Skeletal muscle tissue (tissue), 4 donors: Measurements from ENCODE around the gene AP2B1. TPM values are rescaled to one million over a fixed set of nuclear protein-coding genes. Genes with fewer than 3 reads are reported as not detected.
A peak's percentile ranks its signal among the peaks of the same experiment; 100 is the strongest.
"Not testable (repeated sequence)": the region's sequence is repeated elsewhere in the genome, so short reads cannot be mapped to it uniquely, and the experiment has no call there.

Source experiments
- H3K27ac ChIP-seq: one replicate; pipeline ENCODE4 v1.7.0; 2013; ENCODE audit warnings: mild to moderate bottlenecking, low read depth, low read length, inconsistent platforms
- H3K27me3 ChIP-seq, 3 donors: one replicate each; pipeline ENCODE4 v1.7.0; 2013; ENCODE audit warnings: low read length in 3 of 3; ENCODE audit not compliant: control insufficient read depth in 3 of 3, insufficient read depth in 3 of 3
- H3K36me3 ChIP-seq, 3 donors: one replicate each; pipeline ENCODE4 v1.7.0; 2013; ENCODE audit warnings: low read length in 3 of 3; ENCODE audit not compliant: control insufficient read depth in 3 of 3, insufficient read depth in 3 of 3
- H3K4me1 ChIP-seq, 3 donors: one replicate each; pipeline ENCODE4 v1.7.0; 2013; ENCODE audit warnings: low read length in 3 of 3, mild to moderate bottlenecking in 3 of 3; ENCODE audit not compliant: control insufficient read depth in 3 of 3, insufficient read depth in 3 of 3
- H3K4me3 ChIP-seq, 3 donors: one replicate each; pipeline ENCODE4 v1.7.0; 2013; ENCODE audit warnings: low read length in 3 of 3
- H3K9ac ChIP-seq, 3 donors: one replicate each; pipeline ENCODE4 v1.7.0; 2013; ENCODE audit warnings: low read length in 3 of 3, mild to moderate bottlenecking in 3 of 3, moderate library complexity in 2 of 3, low read depth in 1 of 3
- H3K9me3 ChIP-seq, 3 donors: one replicate each; pipeline ENCODE4 v1.7.0; 2013; ENCODE audit warnings: low read length in 3 of 3; ENCODE audit not compliant: control insufficient read depth in 3 of 3
- total RNA-seq: library from RNA; depleted of rRNA; stranded (reverse); fragments of >200 nt; gene quantifications from one replicate; pipeline ENCODE4 v1.2.3, GENCODE V29; 2014
- donor health status: Osteomylitis.

Gene AP2B1
- total RNA-seq, 1 donor from 2014 or later, result 45.4 TPM

DNA sequence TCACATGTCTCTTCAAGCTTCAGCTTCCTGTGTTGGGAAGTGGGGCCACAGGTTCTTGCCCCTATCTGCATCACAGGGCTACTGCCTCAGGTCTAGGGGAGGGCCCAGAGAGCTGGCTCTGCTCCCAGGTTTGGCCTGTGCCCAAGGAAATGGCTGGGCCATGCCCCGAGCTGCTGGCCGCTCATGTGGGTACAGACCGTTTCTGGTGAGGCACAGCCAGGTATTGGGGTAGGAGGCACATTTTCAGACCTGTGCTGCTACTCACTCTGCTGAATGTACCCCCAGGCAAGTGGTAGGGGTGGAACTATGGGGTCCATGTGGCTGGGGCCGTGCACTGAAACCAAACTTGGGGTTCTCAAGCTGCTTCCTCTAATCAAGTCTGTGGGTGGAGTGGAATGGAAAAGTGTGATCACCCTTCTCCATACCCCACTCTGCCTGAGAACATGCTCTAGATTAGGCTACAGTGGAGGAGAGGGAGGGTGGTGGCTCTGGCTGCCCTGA is 161.3 kb downstream of the AP2B1 start:
- H3K9me3 ChIP-seq, result no peaks in the 10 kb centered on the region
- no peak overlapping the region for H3K9ac ChIP-seq
- H3K4me1 ChIP-seq, result peaks cover 9 to 18% (median 12%) of the 10 kb centered on the region in 3 donors
- peaks cover 26 to 63% (median 36%) of the 10 kb centered on the region in 3 donors for H3K27me3 ChIP-seq
- no peaks in the 10 kb centered on the region for H3K36me3 ChIP-seq
- no peak overlapping the region for H3K27ac ChIP-seq
- H3K4me3 ChIP-seq, result no peak overlapping the region

GRCh38 chr17:35748979-35749378 is 161.9 kb downstream of the AP2B1 start:
- Histone ChIP-seq H3K27ac (no peak overlapping the region), H3K9ac (no peak overlapping the region), H3K27me3 (peaks cover 20 to 57% (median 34%) of the 10 kb centered on the region in 3 donors), H3K36me3 (no peaks in the 10 kb centered on the region), H3K4me3 (no peak overlapping the region), H3K9me3 (no peaks in the 10 kb centered on the region), H3K4me1 (peaks cover 9 to 18% (median 12%) of the 10 kb centered on the region in 3 donors)

GRCh38 chr17:35749560-35750412 is 162.7 kb downstream of the AP2B1 start:
- Histone ChIP-seq H3K36me3 (no peaks in the 10 kb centered on the region), H3K27me3 (peaks cover 20 to 53% (median 32%) of the 10 kb centered on the region in 3 donors), H3K9me3 (no peaks in the 10 kb centered on the region), H3K4me3 (no peak overlapping the region), H3K27ac (no peak overlapping the region), H3K9ac (no peak overlapping the region), H3K4me1 (peaks cover 9 to 18% (median 12%) of the 10 kb centered on the region in 3 donors)

DNA sequence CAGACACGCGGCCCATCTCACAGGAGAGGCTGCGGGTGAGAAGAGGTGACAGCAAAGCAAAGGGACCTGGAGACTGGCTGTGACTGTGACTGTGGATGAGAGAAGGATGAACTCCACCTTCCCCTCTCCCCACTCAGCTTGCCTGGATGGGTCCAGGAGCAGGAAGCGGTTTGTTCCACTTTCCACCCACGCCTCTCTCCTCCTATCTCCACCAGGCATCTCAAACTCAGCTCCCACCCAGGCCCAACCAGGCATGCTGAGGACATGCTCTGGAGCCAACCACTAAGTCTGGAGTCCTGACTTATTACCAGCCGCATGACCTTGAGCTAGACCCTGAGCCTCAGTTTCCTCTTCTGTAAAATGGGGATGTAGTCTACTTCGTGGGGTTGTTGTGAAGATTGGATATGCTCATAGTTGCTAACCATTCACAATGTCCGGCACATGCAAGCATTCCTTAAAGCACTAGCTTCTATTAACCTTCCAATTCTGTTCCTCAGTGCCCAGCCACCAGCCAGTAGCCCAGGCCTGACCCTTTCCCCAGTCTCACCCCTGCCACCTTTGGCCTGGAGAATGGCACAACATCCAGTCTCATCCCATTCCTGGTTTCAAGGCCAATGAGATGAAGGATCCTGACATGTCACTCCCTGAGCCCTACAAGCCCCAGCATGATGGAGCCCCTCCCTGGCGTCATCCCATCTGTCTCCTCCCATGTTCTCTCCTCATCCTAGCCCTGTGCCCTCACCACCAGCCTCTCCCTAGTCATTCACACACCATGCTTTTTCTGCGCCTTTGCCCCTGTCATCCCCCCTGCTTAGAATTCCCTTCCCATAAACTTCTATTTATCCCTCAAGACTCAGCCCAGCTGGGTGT is 163.6 kb downstream of the AP2B1 start:
- H3K9me3 ChIP-seq, result no peaks in the 10 kb centered on the region
- peaks cover 20 to 53% (median 32%) of the 10 kb centered on the region in 3 donors for H3K27me3 ChIP-seq
- H3K4me3 ChIP-seq, result no peak overlapping the region
- no peak overlapping the region for H3K27ac ChIP-seq
- H3K4me1 ChIP-seq, result peaks cover 9 to 18% (median 12%) of the 10 kb centered on the region in 3 donors
- H3K9ac ChIP-seq, result no peak overlapping the region
- H3K36me3 ChIP-seq, result no peaks in the 10 kb centered on the region

- Histone ChIP-seq H3K4me1 (peaks cover 9 to 18% (median 12%) of the 10 kb centered on the region in 3 donors), H3K27me3 (peaks cover 20 to 51% (median 32%) of the 10 kb centered on the region in 3 donors)
- not testable (repeated sequence) for H3K9ac ChIP-seq, H3K4me3 ChIP-seq, H3K9me3 ChIP-seq, H3K27ac ChIP-seq, H3K36me3 ChIP-seq
Observed at GRCh38 chr17:35751541-35751940, 164.4 kb downstream of the AP2B1 start.

GRCh38 chr17:35752471-35752870 is 165.3 kb downstream of the AP2B1 start:
- Histone ChIP-seq H3K27ac (no peak overlapping the region), H3K36me3 (no peaks in the 10 kb centered on the region), H3K27me3 (peaks cover 20 to 45% (median 32%) of the 10 kb centered on the region in 3 donors)

GRCh38 chr17:35752945-35753764 is 166.0 kb downstream of the AP2B1 start, which contains the start of gene GAS2L2:
TSS of gene GAS2L2 (minus strand) at chr17:35753239. CDS start at chr17:35752850, 389 bp downstream.
- peak within 1 kb of the TSS in 1 of 3 donors; percentile 8 for H3K9ac ChIP-seq
- peaks cover 5 to 12% (median 6%) of the 10 kb centered on the region in 3 donors for H3K4me1 ChIP-seq
- no peaks in the 10 kb centered on the region for H3K36me3 ChIP-seq
- H3K27ac ChIP-seq, result no peak within 1 kb of the TSS
- peaks cover 20 to 39% (median 30%) of the 10 kb centered on the region in 3 donors for H3K27me3 ChIP-seq
- H3K9me3 ChIP-seq, result no peaks in the 10 kb centered on the region
- no peak within 1 kb of the TSS for H3K4me3 ChIP-seq

More at GRCh38 chr17:35752471-35752870, 165.3 kb downstream of the AP2B1 start:
- Histone ChIP-seq H3K4me1 (peaks cover 8 to 15% (median 9%) of the 10 kb centered on the region in 3 donors), H3K9me3 (no peaks in the 10 kb centered on the region), H3K9ac (peak overlapping the region in 1 of 3 donors; percentile 8), H3K4me3 (no peak overlapping the region)

DNA sequence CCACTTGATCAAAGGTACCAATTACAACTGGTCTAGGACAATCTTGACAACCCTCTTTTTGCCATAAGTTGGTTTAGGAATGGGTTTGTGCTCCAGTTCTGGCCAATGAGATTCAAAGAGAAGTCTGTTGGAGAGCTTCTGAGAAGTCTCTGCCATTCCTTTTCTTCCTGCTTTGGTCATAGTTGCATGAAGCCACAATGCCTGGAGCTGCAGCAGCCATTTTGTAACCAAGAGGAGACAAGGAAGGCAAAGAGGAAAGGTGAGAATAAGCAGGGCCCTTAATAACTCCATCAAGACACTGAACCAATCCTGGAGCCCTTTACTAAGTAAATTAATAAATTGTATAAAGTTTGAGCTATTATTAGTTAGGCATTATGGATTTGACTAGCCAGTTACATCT is 170.1 kb downstream of the AP2B1 start:
- Histone ChIP-seq H3K4me3 (no peak overlapping the region), H3K9me3 (no peaks in the 10 kb centered on the region), H3K36me3 (no peaks in the 10 kb centered on the region), H3K9ac (no peak overlapping the region), H3K4me1 (peaks cover 0 to 6% (median 0%) of the 10 kb centered on the region in 3 donors), H3K27ac (no peak overlapping the region), H3K27me3 (peaks cover 0 to 8% (median 3%) of the 10 kb centered on the region in 3 donors)

DNA sequence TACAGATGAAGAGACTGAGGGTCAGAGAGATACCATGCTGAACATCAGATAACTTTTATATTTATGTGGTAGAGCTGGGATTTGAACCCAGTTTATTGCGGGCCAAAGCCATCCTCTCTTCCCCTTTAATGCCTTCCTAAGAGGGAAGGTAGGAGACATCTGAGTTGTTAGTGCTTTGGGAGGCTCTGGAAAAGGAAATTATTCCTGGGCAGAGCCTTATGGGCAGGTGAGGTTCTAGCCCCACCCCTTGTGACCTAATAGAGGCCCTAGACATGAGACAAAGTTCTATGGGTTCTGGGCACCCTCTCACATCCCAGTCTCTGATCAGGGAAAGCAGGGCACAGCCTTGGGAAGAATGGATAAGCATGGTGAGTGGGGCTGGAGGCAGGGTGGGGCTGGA is 173.5 kb downstream of the AP2B1 start, which contains the start of gene C17orf50:
TSS of gene C17orf50 (plus strand) at position 301 of the 400 bp plus-strand sequence. CDS start at position 356, 55 bp downstream.
- Histone ChIP-seq H3K36me3 (no peaks in the 10 kb centered on the region), H3K27me3 (no peaks in the 10 kb centered on the region), H3K27ac (no peak within 1 kb of the TSS), H3K4me1 (peaks cover 9 to 15% (median 12%) of the 10 kb centered on the region in 3 donors), H3K9ac (no peak within 1 kb of the TSS), H3K9me3 (no peaks in the 10 kb centered on the region), H3K4me3 (no peak within 1 kb of the TSS)
